Gastrocnemius medialis (tissue), 4 donors: ENCODE measurements around the gene TRPV3. TPM values are rescaled to one million over a fixed set of nuclear protein-coding genes. Genes with fewer than 3 reads are reported as not detected.

ENCODE experiments used
- ATAC-seq, 2 donors: fragments of 150-250 bp; one replicate each; pipeline ENCODE4 v1.9.1; 2016
- DNase-seq, 2 donors: peaks; one replicate each; pipeline ENCODE4 v3.0.0-alpha.2; 2019
- H3K27ac ChIP-seq, 4 donors: fragments of 200-600 bp; sonication (generic); 1 replicate in 1 of 4; 2 replicates in 3 of 4; pipeline ENCODE4 v1.5.1; 2016 to 2018; ENCODE audit warnings: mild to moderate bottlenecking in 2 of 4, moderate library complexity in 1 of 4
- H3K27me3 ChIP-seq, 3 donors: fragments of 200-600 bp; sonication (generic) in 2 of 3; 1 replicate in 1 of 3; 2 replicates in 2 of 3; pipeline versions ENCODE4 v1.5.1 to v1.6.0; 2016 to 2019; ENCODE audit warnings: mild to moderate bottlenecking in 1 of 3, moderate library complexity in 1 of 3
- H3K36me3 ChIP-seq, 2 donors: fragments of 200-600 bp; sonication (generic) in 1 of 2; one replicate each; pipeline ENCODE4 v1.5.1; 2017 to 2018
- H3K4me1 ChIP-seq, 2 donors: fragments of 200-600 bp; sonication (generic) in 1 of 2; one replicate each; pipeline ENCODE4 v1.5.1; 2016 to 2017; ENCODE audit warnings: mild to moderate bottlenecking in 2 of 2
- H3K4me3 ChIP-seq, 4 donors: fragments of 200-600 bp; sonication (generic) in 3 of 4; 1 replicate in 1 of 4; 2 replicates in 3 of 4; pipeline ENCODE4 v1.5.1; 2016 to 2019; ENCODE audit warnings: mild to moderate bottlenecking in 2 of 4
- H3K9me3 ChIP-seq, 3 donors: fragments of 200-600 bp; sonication (generic) in 2 of 3; 1 replicate in 1 of 3; 2 replicates in 2 of 3; pipeline ENCODE4 v1.5.1; 2016 to 2019
- POLR2A ChIP-seq, 2 donors: fragments of 450-650 bp; IDR thresholded peaks; one replicate each; pipeline ENCODE4 v1.6.1; 2017; ENCODE audit warnings: antibody characterized with exemption in 2 of 2, mild to moderate bottlenecking in 2 of 2, moderate library complexity in 2 of 2
- in situ Hi-C, 4 donors: fragments of 200-750 bp; cut with MboI; loops; one replicate each; pipeline versions ENCODE4 v1.15.0 to v1.8.0; 2017; ENCODE audit warnings: low sequenced_read_pairs in 4 of 4
- intact Hi-C: fragments of 100-400 bp; cut with DNase I; formaldehyde crosslinking; loops from one replicate; pipeline ENCODE4 v1.15.1; 2023; ENCODE audit warnings: low total_unique reads
- total RNA-seq, 4 donors: library from RNA; depleted of rRNA; stranded (reverse); fragments of >200 nt; gene quantifications; one replicate each; pipeline versions ENCODE4 v1.1.0 to v1.2.3, GENCODE V29; 2016
- TF ChIP-seq, protein P1 (sequence below), 5 experiments: fragments of 450-650 bp in 3 of 5; fragments of 200-600 bp in 2 of 5; sonication (generic) in 2 of 5; IDR thresholded peaks in 4 of 5; conservative IDR thresholded peaks in 1 of 5; 1 replicate in 4 of 5; 2 replicates in 1 of 5; pipeline ENCODE4 v1.5.1; 2016 to 2019; ENCODE audit warnings: antibody characterized with exemption in 5 of 5, mild to moderate bottlenecking in 3 of 5, moderate library complexity in 3 of 5

Gene TRPV3
- total RNA-seq, 4 donors from 2014 or later: 1.3 to 3.8 (median 1.6) TPM

DNA sequence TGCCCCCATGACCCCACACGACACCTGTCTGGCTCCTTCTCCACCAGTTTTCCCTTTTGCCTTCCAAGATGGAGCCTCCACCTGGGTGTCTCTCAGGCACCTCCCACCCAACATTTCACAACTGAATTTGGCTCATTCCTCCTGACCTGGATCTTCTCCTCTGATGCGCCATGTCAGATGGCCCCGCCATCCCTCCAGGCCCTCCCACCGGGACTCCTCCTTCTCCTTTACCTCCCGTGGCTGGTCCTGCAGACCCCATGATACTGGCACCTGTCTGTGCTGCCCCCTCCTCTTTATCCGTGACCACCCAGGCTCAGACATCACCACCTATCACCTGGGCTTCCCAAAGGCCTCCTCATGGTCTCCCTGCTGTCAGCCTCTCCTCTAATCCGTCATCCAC, 4.7 kb downstream of the TRPV3 start:
- in situ Hi-C loops: no loop called here
- Histone ChIP-seq H3K9me3 (no peaks in the 10 kb centered on the region), H3K4me1 (no peaks in the 10 kb centered on the region), H3K27me3 (no peaks in the 10 kb centered on the region), H3K27ac (no peak overlapping the region), H3K36me3 (no peaks in the 10 kb centered on the region), H3K4me3 (no peak overlapping the region)
- TF ChIP-seq, protein P1, sequence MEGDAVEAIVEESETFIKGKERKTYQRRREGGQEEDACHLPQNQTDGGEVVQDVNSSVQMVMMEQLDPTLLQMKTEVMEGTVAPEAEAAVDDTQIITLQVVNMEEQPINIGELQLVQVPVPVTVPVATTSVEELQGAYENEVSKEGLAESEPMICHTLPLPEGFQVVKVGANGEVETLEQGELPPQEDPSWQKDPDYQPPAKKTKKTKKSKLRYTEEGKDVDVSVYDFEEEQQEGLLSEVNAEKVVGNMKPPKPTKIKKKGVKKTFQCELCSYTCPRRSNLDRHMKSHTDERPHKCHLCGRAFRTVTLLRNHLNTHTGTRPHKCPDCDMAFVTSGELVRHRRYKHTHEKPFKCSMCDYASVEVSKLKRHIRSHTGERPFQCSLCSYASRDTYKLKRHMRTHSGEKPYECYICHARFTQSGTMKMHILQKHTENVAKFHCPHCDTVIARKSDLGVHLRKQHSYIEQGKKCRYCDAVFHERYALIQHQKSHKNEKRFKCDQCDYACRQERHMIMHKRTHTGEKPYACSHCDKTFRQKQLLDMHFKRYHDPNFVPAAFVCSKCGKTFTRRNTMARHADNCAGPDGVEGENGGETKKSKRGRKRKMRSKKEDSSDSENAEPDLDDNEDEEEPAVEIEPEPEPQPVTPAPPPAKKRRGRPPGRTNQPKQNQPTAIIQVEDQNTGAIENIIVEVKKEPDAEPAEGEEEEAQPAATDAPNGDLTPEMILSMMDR (IDR thresholded peaks at IDR 0.05 in 4 of 5, conservative IDR thresholded peaks at IDR 0.05 in 1 of 5): no peak
- TF ChIP-seq POLR2A (IDR thresholded peaks at IDR 0.05): no peak
- ATAC-seq: no peak
- no peak for DNase-seq
- intact Hi-C loops: no loop called here

GRCh38 chr17:3551189-3551588, 6.4 kb downstream of the TRPV3 start:
- in situ Hi-C loops (no loop called here), intact Hi-C loops (no loop called here)
- Histone ChIP-seq H3K27me3 (no peaks in the 10 kb centered on the region), H3K4me1 (no peaks in the 10 kb centered on the region), H3K4me3 (no peak overlapping the region), H3K27ac (no peak overlapping the region), H3K36me3 (no peaks in the 10 kb centered on the region), H3K9me3 (no peaks in the 10 kb centered on the region)
- DNase-seq (no peak), ATAC-seq (no peak)
- no peak for TF ChIP-seq POLR2A (IDR thresholded peaks at IDR 0.05)
- TF ChIP-seq, protein P1 (IDR thresholded peaks at IDR 0.05 in 4 of 5, conservative IDR thresholded peaks at IDR 0.05 in 1 of 5): no peak

GRCh38 chr17:3549610-3550162, 7.9 kb downstream of the TRPV3 start:
- Histone ChIP-seq H3K36me3 (no peaks in the 10 kb centered on the region), H3K27me3 (no peaks in the 10 kb centered on the region), H3K4me1 (no peaks in the 10 kb centered on the region), H3K4me3 (no peak overlapping the region), H3K27ac (no peak overlapping the region), H3K9me3 (no peaks in the 10 kb centered on the region)
- no peak for DNase-seq
- in situ Hi-C loops (no loop called here), intact Hi-C loops (no loop called here)
- TF ChIP-seq POLR2A (IDR thresholded peaks at IDR 0.05): no peak
- TF ChIP-seq, protein P1 (IDR thresholded peaks at IDR 0.05 in 4 of 5, conservative IDR thresholded peaks at IDR 0.05 in 1 of 5): no peak
- no peak for ATAC-seq

DNA sequence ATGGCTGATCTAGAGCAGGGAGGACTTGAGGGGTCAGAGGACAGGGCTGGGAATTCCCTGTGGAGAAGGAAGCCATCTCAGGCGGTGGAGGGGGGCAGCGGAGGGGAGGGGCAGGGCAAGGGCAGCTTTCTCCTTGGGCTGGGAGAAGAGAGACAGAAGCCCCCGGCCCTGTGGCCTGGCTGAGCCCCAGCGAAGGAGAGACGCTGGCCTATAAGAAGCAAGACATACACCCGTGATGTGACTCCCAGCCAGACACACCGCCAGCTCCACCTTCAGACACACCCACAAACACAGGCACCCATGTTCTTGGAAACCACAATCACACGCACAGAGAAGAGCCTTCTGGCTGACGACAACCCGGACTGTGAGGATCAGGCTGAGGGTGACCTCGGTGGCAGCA, 10.0 kb downstream of the TRPV3 start:
- intact Hi-C loops: no loop called here
- Histone ChIP-seq H3K27me3 (no peaks in the 10 kb centered on the region), H3K4me1 (no peaks in the 10 kb centered on the region), H3K36me3 (no peaks in the 10 kb centered on the region), H3K9me3 (no peaks in the 10 kb centered on the region), H3K4me3 (no peak overlapping the region), H3K27ac (no peak overlapping the region)
- no peak for ATAC-seq
- no peak for DNase-seq
- no peak for TF ChIP-seq POLR2A (IDR thresholded peaks at IDR 0.05)
- TF ChIP-seq, protein P1 (IDR thresholded peaks at IDR 0.05 in 4 of 5, conservative IDR thresholded peaks at IDR 0.05 in 1 of 5): no peak
- in situ Hi-C loops: no loop called here

DNA sequence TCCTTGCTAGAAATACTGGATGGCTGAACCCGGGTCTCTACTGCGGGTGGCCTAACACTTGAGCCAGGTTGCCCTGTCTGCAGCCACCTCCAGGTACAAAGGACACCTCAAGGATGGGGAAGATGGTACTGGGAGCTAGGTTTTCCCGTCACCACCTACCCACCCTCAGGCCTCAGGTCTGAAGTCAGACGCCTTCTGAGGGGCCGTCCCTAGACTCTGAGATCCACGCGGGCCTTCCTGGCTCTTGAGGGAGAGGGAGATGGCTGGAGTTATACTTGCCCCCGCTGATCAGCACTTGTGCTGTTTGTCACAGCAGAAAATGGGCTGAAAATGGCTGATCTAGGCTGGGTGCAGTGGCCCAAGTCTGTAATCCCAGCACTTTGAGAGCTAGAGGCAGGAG, 10.6 kb downstream of the TRPV3 start:
- no peaks in the 10 kb centered on the region for H3K27me3 ChIP-seq
- no peak overlapping the region for H3K27ac ChIP-seq
- no peak for DNase-seq
- no peak for ATAC-seq
- no peaks in the 10 kb centered on the region for H3K36me3 ChIP-seq
- no peak for TF ChIP-seq POLR2A (IDR thresholded peaks at IDR 0.05)
- TF ChIP-seq, protein P1 (IDR thresholded peaks at IDR 0.05 in 4 of 5, conservative IDR thresholded peaks at IDR 0.05 in 1 of 5): no peak
- intact Hi-C loops: no loop called here
- in situ Hi-C loops: no loop called here
- H3K4me3 ChIP-seq: no peak overlapping the region
- H3K4me1 ChIP-seq: no peaks in the 10 kb centered on the region
- H3K9me3 ChIP-seq: no peaks in the 10 kb centered on the region
